Lower lobe of right lung (tissue), 2 donors: ENCODE measurements around the gene CALD1. TPM values are rescaled to one million over a fixed set of nuclear protein-coding genes. Genes with fewer than 3 reads are reported as not detected.
A peak's percentile ranks its signal among the peaks of the same experiment; 100 is the strongest.

Experiments
- ATAC-seq, 2 donors: fragments of 200-7000 bp; cut with Tn5 transposase; one replicate each; pipeline ENCODE4 v1.9.1; 2020 to 2022; ENCODE audit warnings: mild to moderate bottlenecking in 2 of 2, moderate library complexity in 2 of 2
- DNase-seq: peaks from one replicate; pipeline ENCODE4 v3.0.0-alpha.2; 2020
- H3K27ac ChIP-seq: fragments of 200-600 bp; one replicate; pipeline ENCODE4 v1.8.0; 2022
- H3K27me3 ChIP-seq: fragments of 200-600 bp; one replicate; pipeline ENCODE4 v1.8.0; 2022; ENCODE audit warnings: low read depth
- H3K36me3 ChIP-seq: fragments of 200-600 bp; one replicate; pipeline ENCODE4 v1.8.0; 2022; ENCODE audit warnings: mild to moderate bottlenecking
- H3K4me1 ChIP-seq: fragments of 200-600 bp; one replicate; pipeline ENCODE4 v1.8.0; 2022
- H3K4me3 ChIP-seq: fragments of 200-600 bp; one replicate; pipeline ENCODE4 v1.8.0; 2022; ENCODE audit warnings: mild to moderate bottlenecking
- H3K9me3 ChIP-seq: fragments of 200-600 bp; one replicate; pipeline ENCODE4 v1.8.0; 2022
- CTCF ChIP-seq: fragments of 200-600 bp; IDR thresholded peaks from one replicate; pipeline ENCODE4 v1.8.0; 2022; ENCODE audit warnings: antibody characterized with exemption, mild to moderate bottlenecking
- intact Hi-C: fragments of 100-400 bp; cut with DNase I; formaldehyde crosslinking; loops from one replicate; pipeline ENCODE4 v1.11.0; 2022
- total RNA-seq: library from RNA; stranded (reverse); fragmentation: NEBNext Ultra II Directional; extraction: Animal tissue kit (Norgen Biotek cat#: 25700); gene quantifications from one replicate; pipeline ENCODE4 v1.2.1, GENCODE V29; 2021
- donor health status: DM: no; HTN: yes; CAD: no; lungs with severe emphysema.

The CALD1 gene
- total RNA-seq, 1 donor from 2014 or later = 140 TPM

GRCh38 chr7:134879815-134880475, 100.5 kb downstream of the CALD1 start:
- no peak for TF ChIP-seq CTCF
- intact Hi-C loops = no loop called here
- no peak for DNase-seq
- Histone ChIP-seq H3K4me3 (no peak overlapping the region), H3K4me1 (no peaks in the 10 kb centered on the region), H3K36me3 (no peaks in the 10 kb centered on the region), H3K9me3 (no peaks in the 10 kb centered on the region), H3K27me3 (no peaks in the 10 kb centered on the region), H3K27ac (no peak overlapping the region)
- ATAC-seq = no peak

GRCh38 chr7:134882481-134882880, 103.0 kb downstream of the CALD1 start:
- Histone ChIP-seq H3K27me3 (no peaks in the 10 kb centered on the region), H3K36me3 (no peaks in the 10 kb centered on the region), H3K4me1 (peaks cover 19% of the 10 kb centered on the region), H3K4me3 (no peak overlapping the region), H3K27ac (no peak overlapping the region), H3K9me3 (no peaks in the 10 kb centered on the region)
- DNase-seq (no peak), ATAC-seq (no peak)
- TF ChIP-seq CTCF = no peak
- intact Hi-C loops = no loop called here

- Histone ChIP-seq H3K36me3 (no peaks in the 10 kb centered on the region), H3K4me3 (no peak overlapping the region), H3K27me3 (no peaks in the 10 kb centered on the region), H3K27ac (peak overlapping the region; percentile 72), H3K4me1 (peaks cover 30% of the 10 kb centered on the region), H3K9me3 (no peaks in the 10 kb centered on the region)
- no peak for DNase-seq
- intact Hi-C loops = no loop called here
- no peak for TF ChIP-seq CTCF
- peak in 1 of 2 donors; percentile 76 for ATAC-seq
Observed at GRCh38 chr7:134885967-134886352, 106.5 kb downstream of the CALD1 start.

- no peak for DNase-seq
- intact Hi-C loops = no loop called here
Observed at GRCh38 chr7:134886353-134887057, 107.1 kb downstream of the CALD1 start.

GRCh38 chr7:134887523-134887922, 108.1 kb downstream of the CALD1 start:
- Histone ChIP-seq H3K9me3 (no peaks in the 10 kb centered on the region), H3K4me3 (no peak overlapping the region), H3K36me3 (no peaks in the 10 kb centered on the region), H3K4me1 (peaks cover 35% of the 10 kb centered on the region), H3K27me3 (peaks cover 5% of the 10 kb centered on the region), H3K27ac (no peak overlapping the region)
- TF ChIP-seq CTCF = no peak
- intact Hi-C loops = no loop called here
- ATAC-seq (no peak), DNase-seq (no peak)

More at GRCh38 chr7:134886353-134887057, 107.1 kb downstream of the CALD1 start:
- Histone ChIP-seq H3K27ac (peak overlapping the region; percentile 72), H3K4me3 (no peak overlapping the region), H3K27me3 (peaks cover 3% of the 10 kb centered on the region), H3K36me3 (no peaks in the 10 kb centered on the region), H3K9me3 (no peaks in the 10 kb centered on the region), H3K4me1 (peaks cover 35% of the 10 kb centered on the region)
- peak; percentile 13 to 33 for ATAC-seq
- TF ChIP-seq CTCF = no peak
